ENCODE results near the gene ASPHD1.

DNA sequence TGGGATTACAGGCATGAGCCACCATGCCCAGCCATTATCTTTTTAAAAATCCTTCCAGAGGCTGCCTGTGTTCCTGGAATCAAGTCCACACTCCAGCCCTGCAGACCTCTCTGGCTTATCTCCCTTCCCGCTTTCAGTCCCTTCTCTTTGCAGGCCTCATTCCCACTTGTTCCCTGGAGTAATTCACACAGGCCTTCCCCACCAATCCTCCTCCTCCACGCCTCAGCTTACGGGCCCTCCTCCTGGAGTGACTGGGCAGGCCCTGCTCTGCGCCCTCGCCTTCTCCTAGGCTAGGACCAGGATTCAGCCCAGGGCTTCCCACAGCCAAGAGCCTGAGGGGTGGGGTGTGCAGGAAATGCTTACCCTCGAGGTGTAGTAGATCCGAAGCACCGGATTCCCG lies 40.1 kb upstream of the ASPHD1 start:
- TF ChIP-seq, protein P1, sequence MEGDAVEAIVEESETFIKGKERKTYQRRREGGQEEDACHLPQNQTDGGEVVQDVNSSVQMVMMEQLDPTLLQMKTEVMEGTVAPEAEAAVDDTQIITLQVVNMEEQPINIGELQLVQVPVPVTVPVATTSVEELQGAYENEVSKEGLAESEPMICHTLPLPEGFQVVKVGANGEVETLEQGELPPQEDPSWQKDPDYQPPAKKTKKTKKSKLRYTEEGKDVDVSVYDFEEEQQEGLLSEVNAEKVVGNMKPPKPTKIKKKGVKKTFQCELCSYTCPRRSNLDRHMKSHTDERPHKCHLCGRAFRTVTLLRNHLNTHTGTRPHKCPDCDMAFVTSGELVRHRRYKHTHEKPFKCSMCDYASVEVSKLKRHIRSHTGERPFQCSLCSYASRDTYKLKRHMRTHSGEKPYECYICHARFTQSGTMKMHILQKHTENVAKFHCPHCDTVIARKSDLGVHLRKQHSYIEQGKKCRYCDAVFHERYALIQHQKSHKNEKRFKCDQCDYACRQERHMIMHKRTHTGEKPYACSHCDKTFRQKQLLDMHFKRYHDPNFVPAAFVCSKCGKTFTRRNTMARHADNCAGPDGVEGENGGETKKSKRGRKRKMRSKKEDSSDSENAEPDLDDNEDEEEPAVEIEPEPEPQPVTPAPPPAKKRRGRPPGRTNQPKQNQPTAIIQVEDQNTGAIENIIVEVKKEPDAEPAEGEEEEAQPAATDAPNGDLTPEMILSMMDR (IDR thresholded peaks at IDR 0.05): no peak
- no peak for TF ChIP-seq POLR2AphosphoS5 (IDR thresholded peaks at IDR 0.05)
- no peak for TF ChIP-seq POLR2A (IDR thresholded peaks at IDR 0.05; ENCODE audit: low read depth)
- no peak for TF ChIP-seq EP300 (IDR thresholded peaks at IDR 0.05)
